ENCODE measurements around the gene CACNA1S. TPM values are rescaled to one million over a fixed set of nuclear protein-coding genes. Genes with fewer than 3 reads are reported as not detected.

Gene CACNA1S
- total and polyA plus RNA-seq, 2 of the 13 experiments (the other 11 are each of a cell fraction or from before 2014, with no cell fraction given), result not detected

DNA sequence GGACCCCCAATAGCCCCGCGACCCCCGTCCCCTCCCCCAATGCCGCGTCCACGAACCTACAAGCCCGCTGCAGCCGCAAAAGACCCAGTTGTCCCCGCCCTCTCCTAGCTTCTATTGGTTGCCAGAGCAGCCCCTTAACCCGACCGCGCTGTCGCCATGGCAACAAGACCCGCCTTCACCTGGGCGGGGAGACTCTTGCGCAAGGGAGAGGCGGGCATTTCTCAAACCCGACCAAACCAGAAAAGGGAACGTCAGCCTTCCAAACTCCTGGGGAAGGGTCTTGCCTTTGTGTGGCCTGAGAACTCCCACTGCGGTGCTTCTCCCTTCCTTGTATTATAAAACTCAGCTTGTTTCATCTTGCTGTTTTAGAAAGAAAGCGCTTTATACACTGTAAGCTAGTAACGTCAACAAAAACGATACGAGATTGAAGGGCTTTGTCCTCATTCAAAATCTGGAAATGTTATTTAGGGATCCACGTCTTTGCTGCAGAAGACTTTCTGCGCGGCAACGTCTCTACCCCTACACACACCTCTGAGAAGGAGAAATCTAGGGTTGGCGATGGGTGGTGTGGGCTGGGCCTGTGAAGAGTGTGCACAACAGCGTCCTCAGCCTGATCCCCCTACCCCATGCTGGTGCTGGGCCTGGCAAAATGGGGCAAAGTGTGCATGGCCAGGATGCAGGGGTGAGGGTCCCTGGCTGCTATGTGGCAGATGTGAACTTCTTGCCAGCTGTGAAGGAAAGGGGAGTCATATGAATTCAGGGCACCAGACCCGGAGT lies 42.4 kb upstream of the CACNA1S start, which contains the start of gene TMEM9 (continued):
- TF ChIP-seq IKZF1 (IDR thresholded peaks at IDR 0.05), result no peak
- no peak for TF ChIP-seq ZNF282 (IDR thresholded peaks at IDR 0.05; ENCODE audit: partially characterized antibody)
- no peak for TF ChIP-seq NFE2 (CRISPR knock-in tag; IDR thresholded peaks at IDR 0.05)
- no peak for TF ChIP-seq ISX (CRISPR knock-in tag; conservative IDR thresholded peaks at IDR 0.05)
- TF ChIP-seq, protein P1, sequence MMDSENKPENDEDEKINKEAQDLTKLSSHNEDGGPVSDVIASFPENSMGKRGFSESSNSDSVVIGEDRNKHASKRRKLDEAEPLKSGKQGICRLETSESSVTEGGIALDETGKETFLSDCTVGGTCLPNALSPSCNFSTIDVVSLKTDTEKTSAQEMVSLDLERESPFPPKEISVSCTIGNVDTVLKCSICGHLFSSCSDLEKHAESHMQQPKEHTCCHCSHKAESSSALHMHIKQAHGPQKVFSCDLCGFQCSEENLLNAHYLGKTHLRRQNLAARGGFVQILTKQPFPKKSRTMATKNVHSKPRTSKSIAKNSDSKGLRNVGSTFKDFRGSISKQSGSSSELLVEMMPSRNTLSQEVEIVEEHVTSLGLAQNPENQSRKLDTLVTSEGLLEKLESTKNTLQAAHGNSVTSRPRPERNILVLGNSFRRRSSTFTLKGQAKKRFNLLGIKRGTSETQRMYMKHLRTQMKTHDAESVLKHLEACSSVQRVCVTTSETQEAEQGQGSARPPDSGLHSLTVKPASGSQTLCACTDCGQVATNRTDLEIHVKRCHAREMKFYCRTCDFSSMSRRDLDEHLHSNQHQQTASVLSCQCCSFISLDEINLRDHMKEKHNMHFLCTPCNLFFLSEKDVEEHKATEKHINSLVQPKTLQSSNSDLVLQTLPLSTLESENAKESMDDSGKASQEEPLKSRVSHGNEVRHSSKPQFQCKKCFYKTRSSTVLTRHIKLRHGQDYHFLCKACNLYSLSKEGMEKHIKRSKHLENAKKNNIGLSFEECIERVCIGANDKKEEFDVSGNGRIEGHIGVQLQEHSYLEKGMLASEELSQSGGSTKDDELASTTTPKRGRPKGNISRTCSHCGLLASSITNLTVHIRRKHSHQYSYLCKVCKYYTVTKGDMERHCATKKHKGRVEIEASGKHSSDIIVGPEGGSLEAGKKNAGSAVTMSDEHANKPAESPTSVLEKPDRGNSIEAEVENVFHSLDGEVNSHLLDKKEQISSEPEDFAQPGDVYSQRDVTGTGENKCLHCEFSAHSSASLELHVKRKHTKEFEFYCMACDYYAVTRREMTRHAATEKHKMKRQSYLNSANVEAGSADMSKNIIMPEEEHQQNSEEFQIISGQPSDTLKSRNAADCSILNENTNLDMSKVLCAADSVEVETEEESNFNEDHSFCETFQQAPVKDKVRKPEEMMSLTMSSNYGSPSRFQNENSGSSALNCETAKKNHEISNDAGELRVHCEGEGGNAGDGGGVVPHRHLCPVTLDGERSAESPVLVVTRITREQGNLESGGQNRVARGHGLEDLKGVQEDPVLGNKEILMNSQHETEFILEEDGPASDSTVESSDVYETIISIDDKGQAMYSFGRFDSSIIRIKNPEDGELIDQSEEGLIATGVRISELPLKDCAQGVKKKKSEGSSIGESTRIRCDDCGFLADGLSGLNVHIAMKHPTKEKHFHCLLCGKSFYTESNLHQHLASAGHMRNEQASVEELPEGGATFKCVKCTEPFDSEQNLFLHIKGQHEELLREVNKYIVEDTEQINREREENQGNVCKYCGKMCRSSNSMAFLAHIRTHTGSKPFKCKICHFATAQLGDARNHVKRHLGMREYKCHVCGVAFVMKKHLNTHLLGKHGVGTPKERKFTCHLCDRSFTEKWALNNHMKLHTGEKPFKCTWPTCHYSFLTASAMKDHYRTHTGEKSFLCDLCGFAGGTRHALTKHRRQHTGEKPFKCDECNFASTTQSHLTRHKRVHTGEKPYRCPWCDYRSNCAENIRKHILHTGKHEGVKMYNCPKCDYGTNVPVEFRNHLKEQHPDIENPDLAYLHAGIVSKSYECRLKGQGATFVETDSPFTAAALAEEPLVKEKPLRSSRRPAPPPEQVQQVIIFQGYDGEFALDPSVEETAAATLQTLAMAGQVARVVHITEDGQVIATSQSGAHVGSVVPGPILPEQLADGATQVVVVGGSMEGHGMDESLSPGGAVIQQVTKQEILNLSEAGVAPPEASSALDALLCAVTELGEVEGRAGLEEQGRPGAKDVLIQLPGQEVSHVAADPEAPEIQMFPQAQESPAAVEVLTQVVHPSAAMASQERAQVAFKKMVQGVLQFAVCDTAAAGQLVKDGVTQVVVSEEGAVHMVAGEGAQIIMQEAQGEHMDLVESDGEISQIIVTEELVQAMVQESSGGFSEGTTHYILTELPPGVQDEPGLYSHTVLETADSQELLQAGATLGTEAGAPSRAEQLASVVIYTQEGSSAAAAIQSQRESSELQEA (CRISPR knock-in tag; IDR thresholded peaks at IDR 0.05; ENCODE audit: not compliant biosample characterization), result no peak
- no peak; the same call in 1 of the 2 replicates for TF ChIP-seq KMT2A (CRISPR knock-in tag; IDR thresholded peaks at IDR 0.05)
- TF ChIP-seq, protein P2, sequence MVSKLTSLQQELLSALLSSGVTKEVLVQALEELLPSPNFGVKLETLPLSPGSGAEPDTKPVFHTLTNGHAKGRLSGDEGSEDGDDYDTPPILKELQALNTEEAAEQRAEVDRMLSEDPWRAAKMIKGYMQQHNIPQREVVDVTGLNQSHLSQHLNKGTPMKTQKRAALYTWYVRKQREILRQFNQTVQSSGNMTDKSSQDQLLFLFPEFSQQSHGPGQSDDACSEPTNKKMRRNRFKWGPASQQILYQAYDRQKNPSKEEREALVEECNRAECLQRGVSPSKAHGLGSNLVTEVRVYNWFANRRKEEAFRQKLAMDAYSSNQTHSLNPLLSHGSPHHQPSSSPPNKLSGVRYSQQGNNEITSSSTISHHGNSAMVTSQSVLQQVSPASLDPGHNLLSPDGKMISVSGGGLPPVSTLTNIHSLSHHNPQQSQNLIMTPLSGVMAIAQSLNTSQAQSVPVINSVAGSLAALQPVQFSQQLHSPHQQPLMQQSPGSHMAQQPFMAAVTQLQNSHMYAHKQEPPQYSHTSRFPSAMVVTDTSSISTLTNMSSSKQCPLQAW (CRISPR knock-in tag; IDR thresholded peaks at IDR 0.05), result peak; percentile 52; the same call in 1 of the 2 replicates
- no peak; the same call in none of the 2 replicates for TF ChIP-seq ZFX (CRISPR knock-in tag; IDR thresholded peaks at IDR 0.05; ENCODE audit: low read depth)
- no peak for TF ChIP-seq ZNF569 (CRISPR knock-in tag; IDR thresholded peaks at IDR 0.05; ENCODE audit: borderline replicate concordance)
- TF ChIP-seq ZNF879 (CRISPR knock-in tag; IDR thresholded peaks at IDR 0.05), result no peak
